Measurements from ENCODE around the gene WIZ. TPM values are rescaled to one million over a fixed set of nuclear protein-coding genes. Genes with fewer than 3 reads are reported as not detected.
A peak's percentile ranks its signal among the peaks of the same experiment; 100 is the strongest.

Gene WIZ
- total and polyA plus RNA-seq, 9 of the 15 experiments (the other 6 are each of a cell fraction or from before 2014, with no cell fraction given): 0.06 to 37.5 (median 4.8) TPM

- TF ChIP-seq ZBTB7A (IDR thresholded peaks at IDR 0.05; ENCODE audit: borderline replicate concordance, control insufficient read depth, low read depth, low read length) (peak; percentile 46; the same call in 1 of the 2 replicates), CXXC5 (CRISPR knock-in tag; IDR thresholded peaks at IDR 0.05) (peak; percentile 97), FOS (IDR thresholded peaks at IDR 0.05; ENCODE audit: extremely low read depth, insufficient read length) (no peak), TAF7 (tag; IDR thresholded peaks at IDR 0.05) (peak; percentile 71), E2F1 (CRISPR knock-in tag; IDR thresholded peaks at IDR 0.05) (0 out of 2 replicates have a peak, but pooled peaks have one; percentile 62), SREBF1 (IDR thresholded peaks at IDR 0.05; ENCODE audit: borderline replicate concordance, low read depth, low read length) (no peak), MLLT1 (IDR thresholded peaks at IDR 0.05) (peak in 1 of 2 experiments; percentile 100; a peak in 2 of 4 replicates), ATF1 (CRISPR knock-in tag; IDR thresholded peaks at IDR 0.05) (no peak), ATF1 (tag; IDR thresholded peaks at IDR 0.05) (peak; percentile 70), SMAD4 (CRISPR knock-in tag; conservative IDR thresholded peaks at IDR 0.05) (peak; percentile 90), RREB1 (CRISPR knock-in tag; IDR thresholded peaks at IDR 0.05) (no peak), FIP1L1 (IDR thresholded peaks at IDR 0.05; ENCODE audit: low read depth, low read length, poor library complexity, severe bottlenecking) (peak; percentile 67), ILF3 (IDR thresholded peaks at IDR 0.05; ENCODE audit: borderline replicate concordance) (no peak), MIER1 (IDR thresholded peaks at IDR 0.05; ENCODE audit: low read depth) (no peak)
Measured at GRCh38 chr19:15432629-15433518, 16.9 kb downstream of the WIZ start (continued).

Measured in K562 (cell line).